ENCODE measurements around the gene UQCRQ. TPM values are rescaled to one million over a fixed set of nuclear protein-coding genes. Genes with fewer than 3 reads are reported as not detected.

UQCRQ gene
- polyA plus RNA-seq (ENCODE audit: insufficient read length in 4 of 4), result 100 to 1,000 TPM; 193 to 247 (median 222) TPM

- DNase-seq (ENCODE audit: low read depth in 4 of 4, low spot score in 3 of 4), result peak; percentile 100
Observed at GRCh38 chr5:132866342-132867045, at the start of gene UQCRQ, which contains the start of gene GDF9. UQCRQ (plus strand) TSS chr5:132866642; CDS start chr5:132866882, 240 bp downstream. GDF9 (minus strand) TSS chr5:132866469; CDS start chr5:132864533, 1,936 bp downstream.

GRCh38 chr5:132817011-132817410 lies 49.4 kb upstream of the UQCRQ start:
- DNase-seq (ENCODE audit: low read depth in 4 of 4, low spot score in 3 of 4), result no peak

DNA sequence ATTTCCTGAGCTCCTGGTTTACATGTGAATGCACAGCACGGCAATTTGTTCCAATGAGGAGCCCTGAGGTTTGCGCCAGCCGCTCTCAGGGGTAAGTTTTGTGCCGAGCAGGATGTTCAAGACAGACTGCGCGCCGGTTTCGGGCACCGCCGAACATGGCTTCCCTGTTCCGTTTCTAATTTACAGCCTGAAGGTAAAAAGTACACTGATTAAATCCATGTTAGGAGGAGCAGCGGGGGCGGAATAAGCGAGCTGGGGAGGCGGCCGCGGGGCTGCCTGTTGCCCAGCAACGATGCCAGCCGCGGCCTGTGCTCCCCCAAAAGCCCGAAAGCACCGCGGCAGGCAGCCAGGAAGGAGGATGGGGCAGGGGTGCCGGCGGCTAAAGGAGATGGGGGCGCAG lies 47.0 kb upstream of the UQCRQ start:
- no peak for DNase-seq (ENCODE audit: low read depth in 4 of 4, low spot score in 3 of 4)

- DNase-seq (ENCODE audit: low read depth in 4 of 4, low spot score in 3 of 4), result peak in 3 of 4 donors; percentile 85 to 90 (median 88)
Observed at GRCh38 chr5:132820162-132820754, 46.2 kb upstream of the UQCRQ start.

DNA sequence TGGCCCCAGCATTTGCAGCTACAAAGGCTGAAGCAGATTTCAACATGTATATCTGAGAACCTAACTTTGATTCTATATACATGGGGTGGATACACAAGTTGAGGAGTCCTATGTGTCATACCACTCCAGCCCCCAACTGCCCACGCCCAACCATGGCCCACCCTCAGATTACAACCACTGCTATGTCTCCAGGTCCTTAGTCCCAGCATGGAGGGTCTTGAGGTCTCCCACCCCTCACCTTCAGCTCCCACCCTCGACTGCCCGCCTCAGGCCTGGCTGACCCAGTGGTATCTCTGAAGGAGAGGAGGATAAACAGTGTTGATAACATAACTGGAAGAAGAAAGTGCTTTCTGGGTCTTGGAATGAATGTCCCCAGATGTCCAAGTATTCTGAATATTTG lies 45.1 kb upstream of the UQCRQ start:
- no peak for DNase-seq (ENCODE audit: low read depth in 4 of 4, low spot score in 3 of 4)

- no peak for DNase-seq (ENCODE audit: low read depth in 4 of 4, low spot score in 3 of 4)
Observed at GRCh38 chr5:132821791-132822190, 44.7 kb upstream of the UQCRQ start.

DNA sequence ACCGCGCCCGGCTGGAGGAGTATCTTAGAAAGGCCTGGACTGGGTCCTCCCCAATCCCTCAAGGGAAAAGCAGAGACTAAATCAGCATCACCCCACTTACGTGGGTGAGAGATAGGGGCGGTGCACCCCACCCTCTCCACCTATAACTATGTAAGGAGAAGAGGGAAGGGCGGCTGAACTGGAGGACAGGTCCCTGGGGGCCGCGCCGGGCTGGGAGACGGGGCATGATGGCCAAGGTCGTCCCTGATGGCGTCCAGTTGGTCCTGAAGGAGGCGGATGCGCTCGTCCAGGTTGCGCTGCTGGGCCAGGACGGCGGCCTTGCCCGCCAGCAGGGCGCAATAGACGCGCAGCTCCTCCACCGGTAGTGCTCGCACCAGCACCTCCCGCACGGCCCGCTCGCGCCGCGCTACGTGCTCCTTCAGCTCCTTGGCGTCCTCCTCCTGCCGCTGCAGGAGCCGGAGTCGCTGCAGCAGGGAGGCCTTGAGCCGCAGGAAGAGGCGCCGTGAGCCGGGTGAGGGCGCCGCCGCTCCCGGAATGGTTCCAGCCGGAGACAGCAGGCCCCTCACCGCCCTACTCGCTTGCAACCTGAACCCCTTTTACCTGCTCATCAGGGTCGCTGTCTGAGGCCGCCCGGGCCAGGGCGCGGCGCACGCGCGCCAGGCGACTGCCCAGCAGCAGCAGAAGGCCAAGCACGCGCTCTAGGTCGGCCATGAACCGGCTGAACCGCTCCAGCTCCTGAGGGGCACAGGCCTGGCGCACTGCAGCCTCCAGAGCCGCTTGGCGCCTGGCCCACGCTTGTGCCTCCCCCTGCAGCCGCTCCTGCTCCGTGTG lies 43.6 kb upstream of the UQCRQ start:
- DNase-seq (ENCODE audit: low read depth in 4 of 4, low spot score in 3 of 4), result no peak

DNA sequence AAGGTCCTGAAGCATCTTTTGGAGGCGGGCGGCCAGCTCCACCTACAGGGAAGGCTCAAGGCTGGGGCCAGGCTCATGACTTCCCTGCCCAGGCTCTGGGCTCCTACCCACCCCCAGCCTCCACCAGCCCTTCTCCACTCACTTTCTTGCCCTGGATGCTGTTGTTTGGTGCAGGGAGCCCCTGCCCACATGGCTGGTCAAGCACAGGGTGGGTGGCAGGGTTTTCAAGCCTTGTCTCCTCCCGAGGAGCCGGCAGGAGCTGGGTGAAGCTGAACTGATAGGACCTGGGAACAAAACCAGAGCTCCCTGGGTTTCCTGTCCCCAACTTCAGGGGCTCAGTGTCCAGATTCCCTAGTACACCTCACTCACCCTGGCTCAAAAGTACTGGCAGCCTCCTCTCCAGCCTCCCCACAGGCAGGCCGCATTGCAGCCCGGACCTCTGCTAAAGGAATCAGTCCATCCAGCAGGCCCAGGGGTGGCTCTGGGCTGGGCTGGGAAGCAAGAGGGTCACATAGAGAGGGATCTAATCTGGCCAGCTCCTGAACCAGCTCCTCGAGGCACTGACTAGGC lies 42.9 kb upstream of the UQCRQ start:
- DNase-seq (ENCODE audit: low read depth in 4 of 4, low spot score in 3 of 4), result no peak

GRCh38 chr5:132824426-132824825 lies 42.0 kb upstream of the UQCRQ start:
- DNase-seq (ENCODE audit: low read depth in 4 of 4, low spot score in 3 of 4), result no peak

- no peak for DNase-seq (ENCODE audit: low read depth in 4 of 4, low spot score in 3 of 4)
Observed at GRCh38 chr5:132825033-132825833, 41.2 kb upstream of the UQCRQ start.

DNA sequence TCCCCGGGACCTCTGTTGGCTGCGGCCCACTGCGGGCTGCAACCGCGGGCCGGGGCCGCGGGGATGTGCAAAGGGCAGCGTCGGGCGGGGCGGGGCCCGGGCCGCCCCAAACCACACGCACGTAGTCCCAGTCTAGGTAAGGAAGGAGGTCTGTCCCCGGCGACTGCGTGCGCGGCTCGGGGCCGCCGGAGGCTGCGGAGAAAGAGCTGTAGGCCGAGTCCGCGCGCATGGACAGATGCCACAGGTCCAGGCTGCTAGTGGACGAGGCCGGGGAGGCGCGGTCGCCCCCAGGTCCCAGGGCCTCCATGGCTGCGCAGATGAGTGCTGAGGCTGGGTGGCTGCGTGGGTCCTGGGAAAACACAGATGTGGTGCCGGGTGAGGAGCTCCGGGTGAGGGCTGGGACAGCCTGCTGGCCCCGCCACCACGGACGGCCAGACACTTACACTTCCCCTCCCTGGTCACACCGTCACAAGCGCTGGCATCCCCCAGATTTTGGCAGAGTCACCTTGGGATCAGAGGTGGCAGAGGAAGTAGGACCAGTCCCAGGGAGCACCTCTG lies 40.5 kb upstream of the UQCRQ start:
- DNase-seq (ENCODE audit: low read depth in 4 of 4, low spot score in 3 of 4), result no peak

GRCh38 chr5:132826424-132827082 lies 39.9 kb upstream of the UQCRQ start:
- no peak for DNase-seq (ENCODE audit: low read depth in 4 of 4, low spot score in 3 of 4)

DNA sequence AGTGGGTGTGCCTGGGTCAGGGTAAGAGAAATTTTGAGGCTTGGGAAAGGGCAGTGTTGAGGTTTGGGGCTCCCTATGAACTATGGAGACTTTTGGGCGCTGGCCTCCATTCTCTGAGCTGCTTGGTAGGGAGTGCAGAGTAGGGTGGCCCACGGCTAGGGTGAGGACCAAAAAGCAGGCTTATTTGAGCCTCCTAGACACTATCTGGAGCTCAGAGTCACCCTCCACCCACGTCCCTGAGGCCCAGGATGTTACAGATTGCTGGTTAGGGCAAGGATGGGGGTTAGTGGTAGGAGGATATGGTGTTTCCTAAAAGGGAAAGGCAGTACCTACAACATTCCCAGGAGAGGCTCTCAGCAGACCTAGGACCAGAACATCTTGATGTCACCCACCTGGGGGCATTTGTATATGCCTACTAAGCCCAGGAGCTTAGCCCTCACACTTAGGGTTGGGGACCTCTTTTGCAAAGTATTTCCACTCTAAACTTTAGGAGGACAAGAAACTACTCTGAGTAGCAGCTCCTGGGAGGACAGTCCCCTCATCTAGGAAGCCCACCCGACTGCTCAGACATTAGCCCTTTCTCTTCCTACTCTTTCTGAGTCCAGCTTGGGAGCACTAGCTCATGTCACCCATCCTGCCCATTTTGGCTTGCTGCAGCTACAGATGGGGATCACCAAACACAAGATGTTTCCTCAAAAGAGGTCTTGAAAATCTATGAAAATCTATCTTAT lies 38.3 kb upstream of the UQCRQ start:
- DNase-seq (ENCODE audit: low read depth in 4 of 4, low spot score in 3 of 4), result no peak

DNA sequence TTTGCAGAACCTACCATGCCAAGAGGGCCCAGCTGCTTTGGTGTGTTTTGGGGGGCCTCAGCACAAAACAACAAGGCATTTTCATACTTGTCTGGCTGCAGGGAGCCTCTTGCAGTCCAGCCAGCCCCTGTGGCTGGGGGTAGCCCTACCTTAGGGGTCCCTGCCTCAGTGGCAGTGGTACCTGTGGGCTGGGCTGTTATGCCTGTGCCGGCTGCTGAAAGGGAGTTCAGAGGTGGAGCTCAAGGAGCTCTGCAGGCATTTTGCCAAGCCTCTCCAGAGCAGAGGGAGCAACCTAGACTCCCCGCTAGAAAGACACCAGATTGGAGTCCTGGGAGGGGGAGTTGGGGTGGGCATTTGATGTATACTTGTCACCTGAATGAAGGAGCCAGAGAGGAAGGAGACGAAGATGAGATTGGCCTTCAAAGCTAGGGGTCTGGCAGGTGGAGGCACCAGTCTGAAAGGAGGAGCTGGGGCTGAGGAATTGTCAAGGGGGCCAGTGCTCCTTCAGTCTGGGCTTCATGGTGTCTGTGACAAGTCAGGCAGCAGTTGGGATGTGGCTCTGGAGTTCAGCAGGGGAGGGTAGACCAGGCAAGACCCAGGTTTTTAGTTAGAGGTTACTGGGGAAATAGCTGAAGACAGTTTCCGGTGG lies 37.5 kb upstream of the UQCRQ start:
- no peak for DNase-seq (ENCODE audit: low read depth in 4 of 4, low spot score in 3 of 4)

- no peak for DNase-seq (ENCODE audit: low read depth in 4 of 4, low spot score in 3 of 4)
Observed at GRCh38 chr5:132829742-132830435, 36.6 kb upstream of the UQCRQ start.

DNA sequence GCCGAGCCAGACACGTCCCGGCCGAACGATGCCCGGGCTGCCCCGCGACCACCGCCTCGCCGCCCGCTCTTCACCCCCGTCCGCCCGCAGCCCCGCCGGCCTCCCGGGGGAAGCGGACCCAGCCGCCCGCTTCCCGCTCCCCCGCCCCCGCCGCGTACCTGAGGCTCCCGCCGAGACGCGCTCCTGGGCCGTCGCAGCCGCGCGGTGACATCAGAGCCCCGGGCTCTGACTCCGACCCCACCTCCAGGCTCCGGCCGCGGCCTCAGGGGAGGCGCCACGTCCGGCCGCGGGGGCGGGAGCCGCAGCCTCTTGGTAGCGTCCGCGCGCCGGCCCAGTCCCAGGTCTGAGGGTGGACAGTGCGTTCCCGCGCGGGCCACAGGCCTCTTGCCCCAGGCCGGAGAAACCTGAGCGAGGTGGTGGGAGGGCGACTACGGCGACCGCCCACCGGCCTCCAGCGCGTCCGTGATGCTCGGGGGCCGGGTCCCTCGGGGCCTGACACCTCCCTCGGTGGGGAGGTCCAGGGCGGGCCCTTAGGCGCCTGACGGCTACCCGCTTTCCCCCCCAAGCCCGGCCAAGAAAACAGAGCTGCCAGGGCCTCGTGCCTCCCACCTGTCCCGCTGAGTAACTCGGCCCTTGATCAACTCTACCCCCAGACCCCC lies 35.9 kb upstream of the UQCRQ start, which contains the start of gene SHROOM1:
TSS of gene SHROOM1 (minus strand) at position 212 of the 659 bp plus-strand sequence. CDS start 4,507 bp downstream, outside the sequence.
- DNase-seq (ENCODE audit: low read depth in 4 of 4, low spot score in 3 of 4), result no peak

All from right renal pelvis (tissue), 4 donors.